Sigmoid colon (tissue), 7 donors: ENCODE measurements around the gene BLNK. TPM values are rescaled to one million over a fixed set of nuclear protein-coding genes. Genes with fewer than 3 reads are reported as not detected.

Experiments used
- DNase-seq: peaks from one replicate; pipeline ENCODE4 v3.0.0-alpha.2; 2019
- H3K27ac ChIP-seq, 4 donors: fragments of 200-600 bp; sonication (generic); one replicate each; pipeline ENCODE4 v1.5.1; 2016 to 2019; ENCODE audit warnings: mild to moderate bottlenecking in 1 of 4
- H3K27me3 ChIP-seq, 3 donors: fragments of 200-600 bp; sonication (generic); one replicate each; pipeline ENCODE4 v1.5.1; 2019; ENCODE audit warnings: mild to moderate bottlenecking in 1 of 3
- H3K36me3 ChIP-seq, 4 donors: fragments of 200-600 bp; sonication (generic); one replicate each; pipeline ENCODE4 v1.5.1; 2016 to 2019
- H3K4me1 ChIP-seq, 4 donors: fragments of 200-600 bp; sonication (generic); one replicate each; pipeline ENCODE4 v1.5.1; 2017 to 2019
- H3K4me3 ChIP-seq, 4 donors: fragments of 200-600 bp; sonication (generic); one replicate each; pipeline ENCODE4 v1.5.1; 2017 to 2019; ENCODE audit warnings: mild to moderate bottlenecking in 2 of 4, moderate library complexity in 1 of 4
- H3K9me3 ChIP-seq, 4 donors: fragments of 200-600 bp in 3 of 4; sonication (generic) in 3 of 4; one replicate each; pipeline versions ENCODE4 v1.5.1 to v1.6.1; 2013 to 2019
- CTCF ChIP-seq, 4 experiments: fragments of 450-650 bp in 3 of 4; fragments of 200-600 bp in 1 of 4; IDR thresholded peaks; one replicate each; pipeline ENCODE4 v1.5.1; 2016 to 2019; ENCODE audit warnings: antibody characterized with exemption in 4 of 4, mild to moderate bottlenecking in 3 of 4, moderate library complexity in 2 of 4
- EP300 ChIP-seq, 4 donors: sonication (generic); formaldehyde crosslinking; IDR thresholded peaks; one replicate each; pipeline ENCODE4 v1.6.1; 2017; ENCODE audit warnings: antibody characterized with exemption in 4 of 4
- POLR2A ChIP-seq, 2 donors: fragments of 450-650 bp; IDR thresholded peaks; one replicate each; pipeline ENCODE4 v1.6.1; 2016; ENCODE audit warnings: antibody characterized with exemption in 2 of 2, mild to moderate bottlenecking in 2 of 2, moderate library complexity in 2 of 2
- POLR2AphosphoS5 ChIP-seq, 4 donors: sonication (generic); formaldehyde crosslinking; IDR thresholded peaks; one replicate each; pipeline ENCODE4 v1.6.1; 2017; ENCODE audit warnings: antibody characterized with exemption in 4 of 4
- WGBS, 2 donors: extraction: QIAGEN DNeasy Blood & Tissue Kit; methylation state at CpG; one replicate each; pipeline ENCODE4 v1.1.7; 2013; 5-methylcytosine and 5-hydroxymethylcytosine counted together
- intact Hi-C: fragments of 100-400 bp; cut with DNase I; formaldehyde crosslinking; loops from one replicate; pipeline ENCODE4 v1.15.1; 2023
- polyA plus RNA-seq, 3 donors: library from polyadenylated mRNA; stranded (reverse); fragments of 200-250 nt; gene quantifications; one replicate each; pipeline ENCODE4 v1.2.3, GENCODE V29; 2013
- total RNA-seq, 4 donors: library from RNA; depleted of rRNA; stranded (reverse); fragments of >200 nt; gene quantifications; one replicate each; pipeline ENCODE4 v1.1.0, GENCODE V29; 2016
- donor health status: healthy with polysubstance abuse.
- donor health status: Bipolar disorder and iron deficiency.
- donor health status: healthy.

The BLNK gene
- total and polyA plus RNA-seq, 7 donors: 0.99 to 24.0 (median 2.2) TPM

DNA sequence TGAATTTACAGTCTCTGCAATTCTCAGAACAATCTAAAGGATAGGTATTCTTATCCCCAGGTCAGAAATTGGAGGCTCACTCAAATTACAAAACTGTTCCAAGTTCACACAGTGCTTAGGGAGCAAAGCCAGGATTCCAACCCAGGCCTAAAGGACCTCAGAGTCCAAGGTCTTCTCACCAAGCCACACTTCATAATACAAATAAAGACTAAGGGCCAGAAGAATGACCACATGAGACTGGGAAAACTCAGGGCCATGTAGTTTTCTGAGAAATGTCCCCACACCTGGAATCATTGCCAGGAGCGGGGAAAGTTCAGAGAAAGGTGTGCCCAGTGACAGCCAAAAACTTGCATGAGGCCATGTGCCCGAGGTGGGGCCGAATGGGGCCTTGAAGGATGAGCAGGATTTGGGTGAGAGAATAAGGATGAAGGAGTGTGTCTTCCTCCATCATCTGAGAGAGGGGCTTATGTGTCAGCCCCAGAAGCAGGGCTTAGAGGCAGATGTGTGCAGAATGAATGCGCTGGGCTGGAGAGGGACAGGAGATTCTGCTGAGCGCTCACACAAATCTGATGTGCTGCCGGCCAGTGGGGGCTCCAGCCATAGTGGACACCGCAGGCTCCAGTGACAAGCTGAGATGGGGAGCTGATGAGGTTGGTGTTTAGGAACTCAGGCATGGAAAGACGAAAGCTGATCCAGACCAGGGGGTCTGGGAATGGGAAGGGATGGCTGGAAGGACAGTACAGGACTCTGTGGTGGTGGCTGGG, 35.9 kb downstream of the BLNK start:
- H3K9me3 ChIP-seq: no peaks in the 10 kb centered on the region
- no peak for DNase-seq
- H3K4me1 ChIP-seq: no peaks in the 10 kb centered on the region
- H3K27me3 ChIP-seq: no peaks in the 10 kb centered on the region
- WGBS, 2 donors: 85 to 91% methylated on average over 8 of the region's 8 CpGs
- no peak overlapping the region for H3K4me3 ChIP-seq
- TF ChIP-seq CTCF (IDR thresholded peaks at IDR 0.05) (no peak), POLR2A (IDR thresholded peaks at IDR 0.05) (no peak), POLR2AphosphoS5 (IDR thresholded peaks at IDR 0.05) (no peak), EP300 (IDR thresholded peaks at IDR 0.05) (no peak)
- no peaks in the 10 kb centered on the region for H3K36me3 ChIP-seq
- intact Hi-C loops: no loop called here
- no peak overlapping the region for H3K27ac ChIP-seq

- no peak overlapping the region for H3K4me3 ChIP-seq
- H3K27me3 ChIP-seq: no peaks in the 10 kb centered on the region
- TF ChIP-seq POLR2A (IDR thresholded peaks at IDR 0.05) (no peak), POLR2AphosphoS5 (IDR thresholded peaks at IDR 0.05) (no peak)
- H3K4me1 ChIP-seq: no peaks in the 10 kb centered on the region
- intact Hi-C loops: no loop called here
- H3K27ac ChIP-seq: no peak overlapping the region
- no peak for DNase-seq
- H3K9me3 ChIP-seq: no peaks in the 10 kb centered on the region
- H3K36me3 ChIP-seq: no peaks in the 10 kb centered on the region
- WGBS, 2 donors: 80 to 81% methylated on average over 2 of the region's 2 CpGs
Observed at GRCh38 chr10:96233959-96234358, 37.4 kb downstream of the BLNK start.

GRCh38 chr10:96230527-96230926, 40.8 kb downstream of the BLNK start:
- 88 to 93% methylated on average over 6 of the region's 6 CpGs for WGBS, 2 donors
- Histone ChIP-seq H3K4me1 (no peaks in the 10 kb centered on the region), H3K36me3 (no peaks in the 10 kb centered on the region), H3K9me3 (no peaks in the 10 kb centered on the region), H3K27ac (no peak overlapping the region), H3K27me3 (no peaks in the 10 kb centered on the region), H3K4me3 (no peak overlapping the region)
- DNase-seq: no peak
- no peak for TF ChIP-seq CTCF (IDR thresholded peaks at IDR 0.05)
- TF ChIP-seq EP300 (IDR thresholded peaks at IDR 0.05): no peak
- no peak for TF ChIP-seq POLR2AphosphoS5 (IDR thresholded peaks at IDR 0.05)
- no peak for TF ChIP-seq POLR2A (IDR thresholded peaks at IDR 0.05)
- intact Hi-C loops: no loop called here

GRCh38 chr10:96229568-96230030, 41.8 kb downstream of the BLNK start:
- TF ChIP-seq CTCF (IDR thresholded peaks at IDR 0.05) (peak; percentile 77 to 98 (median 84)), POLR2A (IDR thresholded peaks at IDR 0.05) (no peak), EP300 (IDR thresholded peaks at IDR 0.05) (no peak), POLR2AphosphoS5 (IDR thresholded peaks at IDR 0.05) (no peak)
- intact Hi-C loops: loop anchor here (1.0 to 10.0 kb wide), 3 partner anchors 64 to 215 kb away; no protein-coding TSS in a partner anchor
- no peak overlapping the region for H3K27ac ChIP-seq
- no peaks in the 10 kb centered on the region for H3K9me3 ChIP-seq
- no peaks in the 10 kb centered on the region for H3K4me1 ChIP-seq
- peak; percentile 81 for DNase-seq
- WGBS, 2 donors: 1 to 2% methylated on average over 7 of the region's 7 CpGs
- no peaks in the 10 kb centered on the region for H3K27me3 ChIP-seq
- H3K36me3 ChIP-seq: no peaks in the 10 kb centered on the region
- H3K4me3 ChIP-seq: no peak overlapping the region

DNA sequence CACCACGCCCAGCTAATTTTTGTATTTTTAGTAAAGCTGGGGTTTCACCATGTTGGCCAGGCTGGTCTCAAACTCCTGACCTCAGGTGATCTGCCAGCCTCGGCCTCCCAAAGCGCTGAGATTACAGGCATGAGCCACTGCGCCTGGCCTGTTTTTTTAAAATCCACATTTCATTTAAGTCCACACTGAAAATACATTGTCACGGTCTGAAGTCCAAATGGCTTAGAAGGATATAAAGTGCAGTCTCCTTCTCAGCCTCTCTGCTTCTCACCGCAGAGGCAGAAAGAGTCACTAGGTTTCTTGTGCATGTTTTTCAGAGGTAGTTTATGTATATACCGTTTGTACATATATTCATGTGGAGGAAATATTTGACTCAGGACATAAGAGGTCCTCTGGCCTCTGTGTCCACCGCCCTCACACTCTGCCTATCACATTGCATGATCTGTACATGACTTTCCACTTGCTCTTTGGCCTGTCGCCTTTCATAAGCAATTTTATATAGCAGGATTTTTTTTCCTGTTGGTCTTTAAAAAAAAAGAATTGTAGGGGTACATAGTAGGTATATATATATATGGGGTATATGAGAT, 42.9 kb downstream of the BLNK start:
- intact Hi-C loops: loop anchor here (5.0 to 10.0 kb wide), 2 partner anchors 114 to 214 kb away; no protein-coding TSS in a partner anchor
- TF ChIP-seq EP300 (IDR thresholded peaks at IDR 0.05): no peak
- no peak for TF ChIP-seq POLR2A (IDR thresholded peaks at IDR 0.05)
- no peak for TF ChIP-seq CTCF (IDR thresholded peaks at IDR 0.05)
- no peak for TF ChIP-seq POLR2AphosphoS5 (IDR thresholded peaks at IDR 0.05)
- Histone ChIP-seq H3K27me3 (no peaks in the 10 kb centered on the region), H3K4me1 (no peaks in the 10 kb centered on the region), H3K4me3 (no peak overlapping the region), H3K36me3 (no peaks in the 10 kb centered on the region), H3K27ac (no peak overlapping the region), H3K9me3 (no peaks in the 10 kb centered on the region)
- 24 to 72% methylated on average over 9 of the region's 9 CpGs for WGBS, 2 donors
- DNase-seq: no peak
